HFFc6 (cell line): ENCODE data around the gene SMYD2. TPM values are rescaled to one million over a fixed set of nuclear protein-coding genes. Genes with fewer than 3 reads are reported as not detected.

Experiments used
- DNase-seq: peaks from one replicate; pipeline ENCODE4 v3.0.0-alpha.2; 2018
- H3K27ac Mint-ChIP-seq: 2 replicates; pipeline ENCODE4 v1.8.0; 2020; ENCODE audit warnings: mild to moderate bottlenecking, mixed read lengths
- H3K27me3 Mint-ChIP-seq: 2 replicates; pipeline ENCODE4 v1.8.0; 2021; ENCODE audit warnings: mild to moderate bottlenecking, moderate library complexity, mixed read lengths; ENCODE audit not compliant: insufficient read depth
- H3K36me3 Mint-ChIP-seq: 2 replicates; pipeline ENCODE4 v1.8.0; 2021; ENCODE audit warnings: low read depth, mixed read lengths
- H3K4me1 Mint-ChIP-seq: 2 replicates; pipeline ENCODE4 v1.8.0; 2020; ENCODE audit warnings: low read depth, mixed read lengths
- H3K4me3 Mint-ChIP-seq: 2 replicates; pipeline ENCODE4 v1.8.0; 2020; ENCODE audit warnings: mild to moderate bottlenecking, moderate library complexity, mixed read lengths
- H3K9me3 Mint-ChIP-seq: 2 replicates; pipeline ENCODE4 v1.8.0; 2020; ENCODE audit warnings: mild to moderate bottlenecking, mixed read lengths
- CTCF ChIP-seq: fragments of 200-600 bp; sonication (generic); IDR thresholded peaks from 2 replicates; pipeline ENCODE4 v1.5.0; 2021; ENCODE audit warnings: antibody characterized with exemption, mild to moderate bottlenecking
- total RNA-seq, 6 experiments: library from RNA; stranded (reverse); fragmentation: NEBNext Ultra II Directional; extraction: Animal tissue kit (Norgen Biotek cat#: 25700); gene quantifications; 2 replicates in 1 of 6; 3 replicates in 5 of 6; pipeline ENCODE4 v1.2.3, GENCODE V29; 2021

Gene SMYD2
- total RNA-seq, 6 experiments from 2014 or later: 27.3 to 32.3 (median 29.5) TPM

DNA sequence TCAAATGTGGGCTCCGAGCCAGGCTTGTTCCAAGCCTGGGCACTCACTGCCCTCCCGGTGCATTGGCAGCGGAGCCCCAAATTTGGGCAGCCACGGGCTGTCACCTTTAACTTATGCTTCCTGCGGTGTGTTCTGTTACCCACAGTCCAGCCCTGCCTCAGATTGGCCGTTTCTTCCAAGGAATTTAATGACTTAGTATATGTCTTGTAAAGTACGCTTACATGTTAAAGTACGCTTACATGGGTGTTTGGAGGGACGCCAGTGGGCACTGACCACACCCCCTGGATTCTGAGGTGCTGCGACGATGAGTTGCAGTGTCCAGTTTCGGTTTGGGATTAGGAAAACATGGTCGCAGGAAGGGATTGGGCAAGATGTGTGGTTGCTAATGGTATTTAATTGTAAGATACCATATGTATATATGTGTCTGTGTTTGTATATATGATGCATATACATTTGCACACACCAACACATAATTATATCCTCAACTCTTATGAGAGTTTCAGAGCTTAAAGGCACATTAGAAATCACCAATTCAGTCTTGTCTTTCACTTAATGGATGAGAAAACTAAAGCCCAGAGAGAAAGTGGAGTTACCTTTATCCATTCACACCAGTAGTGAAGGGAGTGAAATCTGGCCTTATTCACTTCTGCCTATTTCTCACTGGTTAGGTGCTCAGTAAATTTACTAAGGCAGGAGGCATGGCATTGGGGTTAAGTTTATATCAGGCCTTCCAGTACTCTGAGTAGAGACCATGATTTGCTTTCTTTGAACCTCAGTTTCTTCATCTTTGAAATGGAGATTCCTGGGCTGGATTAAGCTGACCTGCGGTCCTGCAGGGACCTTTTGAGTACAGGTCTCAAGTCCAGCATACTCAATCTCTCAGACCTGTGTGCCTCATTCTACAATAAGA lies 1.0 kb downstream of the SMYD2 start:
- peak; percentile 65 for DNase-seq
- peak overlapping the region; percentile 88 for H3K27ac Mint-ChIP-seq
- peaks cover 34% of the 10 kb centered on the region for H3K4me1 Mint-ChIP-seq
- peaks cover 5% of the 10 kb centered on the region; the same call in 1 of the 2 replicates for H3K36me3 Mint-ChIP-seq
- no peaks in the 10 kb centered on the region for H3K27me3 Mint-ChIP-seq
- no peak for TF ChIP-seq CTCF
- peak overlapping the region; percentile 93 for H3K4me3 Mint-ChIP-seq
- no peaks in the 10 kb centered on the region for H3K9me3 Mint-ChIP-seq

- no peaks in the 10 kb centered on the region for H3K27me3 Mint-ChIP-seq
- peaks cover 5% of the 10 kb centered on the region; the same call in 1 of the 2 replicates for H3K36me3 Mint-ChIP-seq
- peaks cover 34% of the 10 kb centered on the region for H3K4me1 Mint-ChIP-seq
- no peaks in the 10 kb centered on the region for H3K9me3 Mint-ChIP-seq
- TF ChIP-seq CTCF: no peak
- peak overlapping the region; percentile 93 for H3K4me3 Mint-ChIP-seq
- DNase-seq: no peak
- H3K27ac Mint-ChIP-seq: peak overlapping the region; percentile 88
These were observed 1.8 kb downstream of the SMYD2 start for GRCh38 chr1:214282630-214283242.

- Mint-ChIP-seq H3K27me3 (no peaks in the 10 kb centered on the region), H3K9me3 (no peaks in the 10 kb centered on the region), H3K4me1 (peaks cover 24% of the 10 kb centered on the region)
These were observed 4.9 kb downstream of the SMYD2 start for GRCh38 chr1:214285610-214286440.

DNA sequence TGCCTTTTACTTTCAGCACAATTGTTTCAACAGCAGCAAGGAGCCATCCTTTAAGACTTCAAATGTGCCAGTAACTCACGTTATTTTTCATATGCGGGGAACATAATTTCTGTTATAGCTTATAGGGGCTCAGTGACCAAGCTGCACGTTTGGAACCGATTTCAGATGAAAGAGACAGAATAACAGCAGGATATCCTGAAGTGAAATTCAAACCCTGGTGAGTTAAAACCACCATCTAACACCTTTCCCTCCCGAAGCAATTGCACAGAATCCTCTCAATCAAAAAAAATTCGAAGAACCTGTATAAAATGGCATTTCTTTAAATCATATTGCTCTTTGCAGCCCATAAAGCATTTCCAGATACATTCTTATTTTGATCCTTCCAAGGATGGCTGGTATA lies 6.9 kb downstream of the SMYD2 start:
- DNase-seq: no peak
- Mint-ChIP-seq H3K27me3 (no peaks in the 10 kb centered on the region; the same call in 1 of the 2 replicates), H3K27ac (no peak overlapping the region), H3K36me3 (no peaks in the 10 kb centered on the region), H3K4me3 (no peak overlapping the region), H3K9me3 (no peaks in the 10 kb centered on the region), H3K4me1 (peaks cover 21% of the 10 kb centered on the region)
- TF ChIP-seq CTCF: no peak

More at GRCh38 chr1:214285610-214286440, 4.9 kb downstream of the SMYD2 start:
- H3K4me3 Mint-ChIP-seq: no peak overlapping the region
- DNase-seq: no peak
- TF ChIP-seq CTCF: no peak
- H3K27ac Mint-ChIP-seq: no peak overlapping the region
- H3K36me3 Mint-ChIP-seq: no peaks in the 10 kb centered on the region

- Mint-ChIP-seq H3K27ac (no peak overlapping the region), H3K27me3 (no peaks in the 10 kb centered on the region; the same call in 1 of the 2 replicates), H3K4me1 (peaks cover 14% of the 10 kb centered on the region), H3K4me3 (no peak overlapping the region), H3K36me3 (no peaks in the 10 kb centered on the region), H3K9me3 (no peaks in the 10 kb centered on the region)
- no peak for TF ChIP-seq CTCF
- DNase-seq: no peak
These were observed 8.8 kb downstream of the SMYD2 start for GRCh38 chr1:214289574-214290272.
